HCT116 (cell line): Measurements from ENCODE around the gene KLF2.

ENCODE experiments used
- CTCF ChIP-seq, 3 experiments: fragments of 200-600 bp in 1 of 3; sonication (generic) in 1 of 3; IDR thresholded peaks in 2 of 3; conservative IDR thresholded peaks in 1 of 3; 2 replicates each; pipeline ENCODE4 v1.5.1; 2012 to 2017; ENCODE audit warnings: low read depth in 2 of 3, low read length in 2 of 3, antibody characterized with exemption in 1 of 3, borderline replicate concordance in 1 of 3, control low read depth in 1 of 3, mild to moderate bottlenecking in 1 of 3, mixed read lengths in 1 of 3, mixed run types in 1 of 3, moderate library complexity in 1 of 3; ENCODE audit not compliant: insufficient read depth in 1 of 3
- JUND ChIP-seq: IDR thresholded peaks from 2 replicates; pipeline ENCODE4 v1.6.1; 2012
- POLR2A ChIP-seq: IDR thresholded peaks from 2 replicates; pipeline ENCODE4 v1.7.0; 2011; ENCODE audit warnings: borderline replicate concordance; ENCODE audit not compliant: insufficient read depth, insufficient read length; ENCODE audit errors: extremely low read depth
- POLR2AphosphoS5 ChIP-seq: IDR thresholded peaks from 2 replicates; pipeline ENCODE4 v1.6.1; 2011; ENCODE audit warnings: mild to moderate bottlenecking, low read depth, low read length, moderate library complexity
- SIN3A ChIP-seq: IDR thresholded peaks from 2 replicates; pipeline ENCODE4 v1.6.1; 2012; ENCODE audit warnings: low read depth
- SP1 ChIP-seq: IDR thresholded peaks from 2 replicates; pipeline ENCODE4 v1.6.1; 2012; ENCODE audit warnings: low read depth

- TF ChIP-seq SIN3A (no peak), CTCF (IDR thresholded peaks at IDR 0.05 in 2 of 3, conservative IDR thresholded peaks at IDR 0.05 in 1 of 3; ENCODE audit: borderline replicate concordance in 1 of 3, insufficient read depth in 1 of 3, low read depth in 2 of 3, low read length in 2 of 3) (no peak), POLR2AphosphoS5 (no peak), SP1 (no peak), POLR2A (no peak), JUND (no peak)
Measured at GRCh38 chr19:16308081-16308480, 16.5 kb upstream of the KLF2 start.
